Measurements from ENCODE around the gene OR2L8.

The OR2L8 gene, protein sequence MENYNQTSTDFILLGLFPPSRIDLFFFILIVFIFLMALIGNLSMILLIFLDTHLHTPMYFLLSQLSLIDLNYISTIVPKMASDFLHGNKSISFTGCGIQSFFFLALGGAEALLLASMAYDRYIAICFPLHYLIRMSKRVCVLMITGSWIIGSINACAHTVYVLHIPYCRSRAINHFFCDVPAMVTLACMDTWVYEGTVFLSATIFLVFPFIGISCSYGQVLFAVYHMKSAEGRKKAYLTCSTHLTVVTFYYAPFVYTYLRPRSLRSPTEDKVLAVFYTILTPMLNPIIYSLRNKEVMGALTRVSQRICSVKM

DNA sequence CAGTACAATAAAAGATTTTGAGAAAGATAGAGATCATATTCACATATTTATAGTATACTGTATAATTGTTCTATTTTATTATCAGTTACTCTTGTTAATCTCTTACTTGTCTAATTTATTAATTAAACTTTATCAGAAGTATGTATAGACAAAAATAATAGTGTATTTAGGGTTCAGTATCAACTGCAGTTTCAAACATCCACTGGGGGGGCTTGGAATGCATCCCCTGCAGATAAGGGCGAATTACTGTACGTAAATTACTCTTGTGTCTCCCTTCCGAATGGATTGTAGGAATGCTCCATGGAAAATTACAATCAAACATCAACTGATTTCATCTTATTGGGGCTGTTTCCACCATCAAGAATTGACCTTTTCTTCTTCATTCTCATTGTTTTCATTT lies at the start of gene OR2L8:
Gene OR2L8, plus strand, starts transcription at position 301 of the 400 bp plus-strand sequence. Its CDS starts 0 bp downstream, at position 301.
- no peak for DNase-seq
- no peak within 1 kb of the TSS for H3K27ac Mint-ChIP-seq
- no peaks in the 10 kb centered on the region for H3K4me1 Mint-ChIP-seq
- no peaks in the 10 kb centered on the region for H3K9me3 Mint-ChIP-seq
- H3K27me3 Mint-ChIP-seq, result no peaks in the 10 kb centered on the region
- H3K4me3 Mint-ChIP-seq, result no peak within 1 kb of the TSS
- H3K36me3 Mint-ChIP-seq (ENCODE audit: low read depth), result no peaks in the 10 kb centered on the region
- no peak for ATAC-seq

DNA sequence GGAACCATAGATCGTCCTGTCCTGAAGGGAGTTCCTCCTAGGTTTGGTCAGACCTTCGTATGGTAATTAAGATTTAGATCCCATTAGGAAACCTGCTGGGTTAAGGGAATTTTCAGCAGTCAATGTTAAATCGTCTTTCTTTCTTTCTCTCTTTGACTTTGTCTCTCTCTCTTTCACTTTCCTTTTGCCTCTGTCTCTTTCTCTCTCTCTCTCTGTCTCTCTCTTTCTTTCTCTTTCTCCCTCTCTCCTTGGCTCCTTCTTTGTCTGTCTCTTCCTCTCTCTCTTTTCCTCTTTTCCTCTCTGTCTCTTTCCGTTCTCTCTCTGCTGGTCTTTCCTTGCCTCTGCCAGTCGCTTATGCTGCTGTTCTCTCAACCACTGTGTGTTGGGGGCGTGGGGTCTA lies 44.5 kb upstream of the OR2L8 start:
- Mint-ChIP-seq H3K4me1 (peaks cover 19% of the 10 kb centered on the region), H3K4me3 (no peak overlapping the region), H3K27ac (no peak overlapping the region), H3K27me3 (peaks cover 2% of the 10 kb centered on the region), H3K9me3 (peaks cover 12% of the 10 kb centered on the region), H3K36me3 (ENCODE audit: low read depth) (no peaks in the 10 kb centered on the region)
- DNase-seq (no peak), ATAC-seq (no peak)

DNA sequence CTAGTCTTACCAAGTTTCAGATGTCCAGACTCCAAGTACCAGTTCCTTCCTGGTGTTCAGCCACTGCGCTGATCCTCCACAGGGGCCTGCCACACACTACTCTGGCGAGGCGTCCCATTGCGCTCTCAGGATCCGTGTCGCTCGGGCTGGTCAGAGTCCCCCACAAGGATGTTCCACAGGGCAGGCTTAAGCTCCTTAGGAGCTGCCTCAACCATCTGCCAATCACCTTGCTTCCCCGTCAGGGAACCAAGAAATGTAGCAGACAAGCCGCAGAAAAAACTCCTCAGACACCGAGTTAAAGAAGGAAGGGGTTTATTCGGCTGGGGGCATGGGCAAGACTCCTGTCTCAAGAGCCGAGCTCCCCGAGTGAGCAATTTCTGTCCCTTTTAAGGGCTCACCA lies 43.5 kb upstream of the OR2L8 start:
- Mint-ChIP-seq H3K9me3 (peaks cover 12% of the 10 kb centered on the region), H3K4me1 (peaks cover 19% of the 10 kb centered on the region), H3K36me3 (ENCODE audit: low read depth) (no peaks in the 10 kb centered on the region), H3K27me3 (peaks cover 2% of the 10 kb centered on the region), H3K27ac (no peak overlapping the region), H3K4me3 (no peak overlapping the region)
- ATAC-seq (no peak), DNase-seq (no peak)

DNA sequence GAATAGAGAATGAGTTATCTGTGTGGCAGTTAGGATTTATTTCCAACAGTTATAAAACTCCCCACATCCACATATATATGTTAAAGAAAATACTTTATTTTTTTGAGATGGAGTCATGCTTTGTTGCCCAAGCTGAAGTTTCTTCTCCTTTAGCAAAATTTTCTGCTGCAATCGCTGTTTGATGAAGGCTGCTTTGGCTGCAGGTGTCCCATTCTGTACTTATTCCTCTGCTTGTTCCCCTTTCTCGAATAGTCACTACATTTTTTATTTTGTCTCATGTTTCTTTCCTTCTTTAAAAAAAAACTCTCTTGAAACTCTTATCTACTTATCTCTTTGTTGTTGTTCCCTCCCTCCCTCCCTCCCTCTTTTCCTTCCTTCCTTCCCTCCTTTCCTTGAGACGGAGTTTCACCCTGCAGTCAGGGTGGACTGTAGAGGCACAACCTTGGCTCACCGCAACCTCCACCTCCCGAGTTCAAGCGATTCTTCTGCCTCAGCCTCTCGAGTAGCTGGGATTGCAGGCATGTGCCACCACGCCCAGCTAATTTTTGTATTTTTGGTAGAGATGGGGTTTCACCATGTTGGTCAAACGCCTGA lies 42.7 kb upstream of the OR2L8 start:
- ATAC-seq (peak; percentile 44), DNase-seq (no peak)
- Mint-ChIP-seq H3K9me3 (peaks cover 12% of the 10 kb centered on the region), H3K27me3 (peaks cover 2% of the 10 kb centered on the region), H3K36me3 (ENCODE audit: low read depth) (no peaks in the 10 kb centered on the region), H3K4me3 (peak overlapping the region; percentile 66), H3K27ac (peak overlapping the region; percentile 46), H3K4me1 (peaks cover 19% of the 10 kb centered on the region)

DNA sequence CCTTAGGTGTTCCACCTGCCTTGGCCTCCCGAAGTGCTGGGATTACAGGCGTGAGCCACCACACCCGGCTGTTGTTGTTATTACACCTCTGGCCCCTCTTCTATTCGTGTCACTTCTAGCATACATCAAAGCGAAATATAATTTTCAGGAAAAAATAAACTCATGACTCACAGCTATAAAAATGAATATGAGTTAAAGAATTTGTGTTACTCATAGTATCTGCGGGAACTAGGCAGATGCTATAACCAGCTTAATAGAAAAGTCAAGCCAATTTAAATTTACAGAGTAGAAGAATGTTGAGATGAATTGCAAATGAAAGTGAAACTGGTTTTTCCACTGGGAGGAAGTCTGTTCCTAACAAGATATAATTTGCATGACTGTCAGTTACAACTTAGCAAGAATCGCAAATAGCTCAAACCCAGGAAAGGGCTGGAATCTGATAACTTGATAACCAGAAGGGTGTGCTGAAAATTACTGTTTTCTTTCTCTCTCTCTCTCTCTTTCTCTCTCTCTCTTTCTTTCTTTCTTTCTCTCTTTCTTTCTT lies 42.1 kb upstream of the OR2L8 start:
- peaks cover 12% of the 10 kb centered on the region for H3K9me3 Mint-ChIP-seq
- peaks cover 2% of the 10 kb centered on the region for H3K27me3 Mint-ChIP-seq
- H3K4me3 Mint-ChIP-seq, result peak overlapping the region; percentile 66
- DNase-seq (no peak), ATAC-seq (peak; percentile 92)
- peaks cover 19% of the 10 kb centered on the region for H3K4me1 Mint-ChIP-seq
- peak overlapping the region; percentile 46 for H3K27ac Mint-ChIP-seq
- H3K36me3 Mint-ChIP-seq (ENCODE audit: low read depth), result no peaks in the 10 kb centered on the region

DNA sequence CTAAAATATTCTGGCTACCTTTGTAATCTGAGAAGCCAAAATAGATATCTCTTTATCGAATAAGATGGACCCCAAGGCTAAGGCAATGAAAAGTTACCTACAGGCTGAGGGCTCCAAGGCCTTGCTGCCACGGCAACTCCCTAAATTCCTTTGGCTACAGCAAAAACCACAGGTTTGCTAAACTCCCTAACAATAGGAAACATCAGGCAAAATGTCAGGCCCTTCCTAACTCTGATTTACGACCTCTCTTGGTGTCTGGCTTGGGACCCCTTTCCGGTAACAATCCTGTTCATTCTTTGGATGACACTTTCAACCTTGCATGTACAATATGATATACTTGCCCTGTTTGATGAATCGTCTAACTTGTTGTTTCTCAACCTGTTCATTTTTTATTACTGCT lies 39.9 kb upstream of the OR2L8 start:
- peaks cover 19% of the 10 kb centered on the region for H3K4me1 Mint-ChIP-seq
- no peaks in the 10 kb centered on the region for H3K36me3 Mint-ChIP-seq (ENCODE audit: low read depth)
- H3K27ac Mint-ChIP-seq, result no peak overlapping the region
- peaks cover 2% of the 10 kb centered on the region for H3K27me3 Mint-ChIP-seq
- ATAC-seq (no peak), DNase-seq (no peak)
- peaks cover 10% of the 10 kb centered on the region for H3K9me3 Mint-ChIP-seq
- H3K4me3 Mint-ChIP-seq, result no peak overlapping the region

DNA sequence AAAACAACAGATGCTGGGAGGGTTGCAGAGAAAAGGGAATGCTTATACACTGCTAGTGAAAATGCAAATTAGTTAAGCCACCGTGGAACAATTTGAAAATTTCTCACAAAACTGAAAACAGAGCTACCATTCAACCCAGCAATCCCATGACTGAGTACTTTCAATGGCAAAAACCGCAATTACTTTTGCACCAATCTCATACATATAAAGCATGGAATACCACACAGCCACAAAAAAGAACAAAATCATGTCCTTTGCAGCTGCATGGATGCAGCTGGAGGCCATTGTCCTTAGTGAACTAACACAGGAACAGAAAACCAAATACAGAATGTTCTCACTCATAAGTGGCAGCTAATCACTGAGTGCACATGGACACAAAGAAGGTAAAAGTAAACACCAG lies 34.9 kb upstream of the OR2L8 start:
- H3K4me3 Mint-ChIP-seq, result no peak overlapping the region
- ATAC-seq (no peak), DNase-seq (no peak)
- no peak overlapping the region for H3K27ac Mint-ChIP-seq
- H3K9me3 Mint-ChIP-seq, result no peaks in the 10 kb centered on the region
- H3K36me3 Mint-ChIP-seq (ENCODE audit: low read depth), result no peaks in the 10 kb centered on the region
- H3K4me1 Mint-ChIP-seq, result no peaks in the 10 kb centered on the region
- H3K27me3 Mint-ChIP-seq, result peaks cover 2% of the 10 kb centered on the region

DNA sequence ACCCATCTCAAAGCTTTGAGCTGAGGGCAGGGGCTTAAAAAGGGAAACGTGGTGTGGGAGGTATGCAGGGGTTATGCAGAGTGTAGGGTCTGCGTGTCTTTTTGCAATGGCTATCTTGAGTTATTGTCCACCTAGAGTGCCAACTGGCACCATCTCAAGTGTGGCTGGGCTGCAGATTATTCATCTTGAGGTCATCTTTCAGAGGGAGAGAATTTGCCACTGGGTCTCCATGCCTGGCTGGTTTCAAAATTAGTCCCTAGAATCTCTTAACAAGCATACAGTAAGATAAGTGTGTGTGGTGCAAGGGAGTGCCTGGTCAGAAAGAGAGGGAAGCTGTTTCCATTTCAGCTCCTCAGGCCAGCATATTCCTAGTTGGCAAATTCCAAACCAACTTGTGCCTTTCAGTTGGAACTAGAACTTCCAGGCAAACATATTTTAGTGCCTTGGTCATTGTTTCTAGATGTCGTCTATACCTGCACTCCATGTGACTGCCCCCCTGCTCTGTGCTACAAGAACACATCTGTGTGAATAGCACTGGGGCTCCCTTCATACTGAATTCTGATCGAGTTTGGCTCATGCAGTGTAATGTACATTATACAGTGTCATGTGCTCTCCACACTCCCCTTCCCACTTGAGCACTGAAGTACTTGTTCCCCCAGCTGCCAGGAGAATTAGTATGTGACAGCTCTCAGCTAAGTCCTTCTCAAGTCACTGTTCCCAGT lies 33.6 kb upstream of the OR2L8 start:
- Mint-ChIP-seq H3K27ac (no peak overlapping the region), H3K36me3 (ENCODE audit: low read depth) (no peaks in the 10 kb centered on the region), H3K9me3 (no peaks in the 10 kb centered on the region), H3K4me1 (no peaks in the 10 kb centered on the region), H3K27me3 (peaks cover 2% of the 10 kb centered on the region), H3K4me3 (no peak overlapping the region)
- no peak for ATAC-seq
- no peak for DNase-seq

DNA sequence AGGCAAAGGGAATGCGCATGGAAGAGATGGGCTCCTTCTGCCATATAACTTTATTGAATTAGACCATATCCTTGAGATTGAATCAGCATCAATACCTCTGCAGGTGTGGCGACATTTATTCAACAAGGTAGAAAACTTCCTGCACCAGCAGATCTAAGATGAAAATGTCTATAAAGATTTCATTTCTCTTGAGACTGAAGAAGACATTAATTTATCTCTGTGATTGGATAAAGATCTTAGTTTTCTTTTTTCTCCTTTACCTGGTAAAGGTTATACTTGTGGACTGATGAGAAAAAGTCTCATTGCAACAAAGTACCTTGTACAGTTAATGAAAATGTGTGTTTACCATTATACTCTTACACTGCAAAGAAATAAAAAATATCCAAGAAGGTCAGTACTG lies 28.7 kb upstream of the OR2L8 start, which contains the start of gene OR2T8:
Gene OR2T8, plus strand, starts transcription at position 301 of the 400 bp plus-strand sequence. CDS start 766 bp downstream, outside the sequence.
- H3K9me3 Mint-ChIP-seq, result no peaks in the 10 kb centered on the region
- DNase-seq (no peak), ATAC-seq (no peak)
- H3K36me3 Mint-ChIP-seq (ENCODE audit: low read depth), result no peaks in the 10 kb centered on the region
- H3K4me1 Mint-ChIP-seq, result no peaks in the 10 kb centered on the region
- peaks cover 2% of the 10 kb centered on the region for H3K27me3 Mint-ChIP-seq
- H3K27ac Mint-ChIP-seq, result no peak within 1 kb of the TSS
- no peak within 1 kb of the TSS for H3K4me3 Mint-ChIP-seq

DNA sequence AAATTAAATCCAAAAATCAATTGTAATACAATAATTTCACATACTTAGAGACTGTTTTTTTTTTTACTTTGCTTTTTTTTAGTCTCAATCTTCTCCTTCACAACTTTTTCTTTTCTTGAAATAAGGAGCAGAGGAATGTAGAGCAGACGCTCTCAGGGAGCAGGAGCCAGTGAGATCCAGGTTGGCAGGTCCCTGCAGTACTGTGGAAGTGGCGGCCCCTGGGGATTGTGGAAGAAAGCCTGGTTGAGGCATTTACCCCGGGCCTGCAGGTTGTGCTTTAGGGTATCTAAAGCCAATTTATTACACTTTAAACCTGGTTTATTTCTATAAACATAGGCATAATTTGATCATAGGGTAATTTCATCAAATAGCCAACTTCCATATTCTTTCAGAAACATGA lies 24.7 kb upstream of the OR2L8 start:
- Mint-ChIP-seq H3K9me3 (no peaks in the 10 kb centered on the region), H3K36me3 (ENCODE audit: low read depth) (no peaks in the 10 kb centered on the region), H3K4me1 (no peaks in the 10 kb centered on the region), H3K27me3 (no peaks in the 10 kb centered on the region), H3K27ac (no peak overlapping the region), H3K4me3 (no peak overlapping the region)
- ATAC-seq (no peak), DNase-seq (no peak)

DNA sequence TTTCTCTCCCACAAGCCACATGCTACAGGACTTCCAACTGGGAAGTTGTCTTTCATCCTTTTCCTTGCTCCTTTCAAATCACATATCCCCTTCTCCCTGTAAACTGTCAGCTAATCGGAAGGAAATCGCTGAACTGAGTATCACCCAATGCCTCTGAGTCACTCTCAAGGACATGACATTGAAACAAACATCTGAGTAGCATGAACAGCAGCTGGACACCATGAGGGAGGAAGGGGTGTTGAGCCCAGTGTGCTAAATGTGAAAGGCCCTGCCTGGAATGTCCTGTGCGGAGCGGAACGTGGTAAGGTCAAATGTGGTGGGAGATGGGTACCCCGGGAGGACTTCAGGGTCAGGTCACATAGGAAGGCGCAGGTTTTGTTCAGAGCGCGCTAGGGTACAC lies 23.8 kb upstream of the OR2L8 start, which contains the start of gene OR2AJ1:
Gene OR2AJ1, plus strand, starts transcription at position 22 of the 400 bp plus-strand sequence. CDS start 8,880 bp downstream, outside the sequence.
- Mint-ChIP-seq H3K36me3 (ENCODE audit: low read depth) (no peaks in the 10 kb centered on the region), H3K27ac (no peak within 1 kb of the TSS), H3K27me3 (no peaks in the 10 kb centered on the region), H3K4me3 (no peak within 1 kb of the TSS), H3K9me3 (no peaks in the 10 kb centered on the region), H3K4me1 (no peaks in the 10 kb centered on the region)
- DNase-seq (no peak), ATAC-seq (no peak)

DNA sequence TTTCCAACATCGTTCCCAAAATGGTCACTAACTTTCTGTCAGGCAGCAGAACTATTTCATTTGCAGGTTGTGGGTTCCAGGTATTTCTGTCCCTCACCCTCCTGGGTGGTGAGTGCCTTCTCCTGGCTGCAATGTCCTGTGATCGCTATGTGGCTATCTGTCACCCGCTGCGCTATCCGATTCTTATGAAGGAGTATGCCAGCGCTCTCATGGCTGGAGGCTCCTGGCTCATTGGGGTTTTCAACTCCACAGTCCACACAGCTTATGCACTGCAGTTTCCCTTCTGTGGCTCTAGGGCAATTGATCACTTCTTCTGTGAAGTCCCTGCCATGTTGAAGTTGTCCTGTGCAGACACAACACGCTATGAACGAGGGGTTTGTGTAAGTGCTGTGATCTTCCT lies 14.7 kb upstream of the OR2L8 start:
- Mint-ChIP-seq H3K36me3 (ENCODE audit: low read depth) (no peaks in the 10 kb centered on the region), H3K27ac (no peak overlapping the region), H3K9me3 (peaks cover 9% of the 10 kb centered on the region), H3K27me3 (no peaks in the 10 kb centered on the region), H3K4me3 (no peak overlapping the region), H3K4me1 (no peaks in the 10 kb centered on the region)
- DNase-seq, result no peak
- ATAC-seq, result no peak

DNA sequence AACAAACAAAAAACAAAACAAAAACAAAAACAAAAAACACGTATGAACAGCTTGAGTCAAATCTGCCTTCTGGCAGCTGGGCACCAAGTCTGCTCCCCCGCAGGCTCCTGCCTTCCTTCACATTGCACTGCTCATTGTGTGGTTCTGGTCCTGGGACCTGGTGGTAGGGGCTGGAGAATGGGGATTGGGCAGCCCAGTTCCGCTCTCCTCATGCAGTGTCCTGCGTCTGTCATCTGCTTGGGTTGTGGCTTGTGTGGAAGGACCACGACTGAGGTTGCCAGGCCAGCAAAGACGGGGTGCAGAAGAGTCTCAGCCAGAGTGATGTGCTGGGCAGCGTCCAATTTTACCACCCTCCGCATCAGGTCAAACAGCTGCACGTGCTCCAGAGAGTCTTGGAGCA lies 12.9 kb upstream of the OR2L8 start:
- no peaks in the 10 kb centered on the region for H3K27me3 Mint-ChIP-seq
- no peak for DNase-seq
- H3K27ac Mint-ChIP-seq, result no peak overlapping the region
- no peaks in the 10 kb centered on the region for H3K36me3 Mint-ChIP-seq (ENCODE audit: low read depth)
- no peak overlapping the region for H3K4me3 Mint-ChIP-seq
- no peak for ATAC-seq
- peaks cover 9% of the 10 kb centered on the region for H3K9me3 Mint-ChIP-seq
- no peaks in the 10 kb centered on the region for H3K4me1 Mint-ChIP-seq

DNA sequence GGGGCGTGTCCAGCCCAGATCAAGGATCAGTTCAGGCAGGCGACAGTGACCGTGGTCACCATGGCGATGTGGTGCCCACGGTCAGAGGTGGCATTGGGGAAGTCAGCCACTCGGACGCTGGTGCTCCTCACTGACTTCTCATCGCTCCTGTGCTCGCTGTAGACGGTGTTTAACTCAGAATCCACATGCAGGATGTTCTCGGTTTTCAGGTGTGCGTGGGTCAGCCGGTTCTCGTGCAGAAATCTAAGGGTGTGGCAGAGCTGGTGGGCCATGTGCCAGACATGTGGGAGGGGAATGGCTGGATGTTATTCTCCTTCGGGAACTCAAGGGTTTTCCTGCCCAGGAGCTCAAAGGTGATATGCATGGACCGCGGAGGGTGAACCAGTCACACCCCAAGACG lies 12.2 kb upstream of the OR2L8 start:
- no peak for ATAC-seq
- no peak overlapping the region for H3K27ac Mint-ChIP-seq
- no peaks in the 10 kb centered on the region for H3K36me3 Mint-ChIP-seq (ENCODE audit: low read depth)
- DNase-seq, result no peak
- no peaks in the 10 kb centered on the region for H3K4me1 Mint-ChIP-seq
- H3K9me3 Mint-ChIP-seq, result peaks cover 9% of the 10 kb centered on the region
- no peaks in the 10 kb centered on the region for H3K27me3 Mint-ChIP-seq
- no peak overlapping the region for H3K4me3 Mint-ChIP-seq
